Adrenal gland (tissue), 19 donors: ENCODE measurements around the gene TRIM73. TPM values are rescaled to one million over a fixed set of nuclear protein-coding genes. Genes with fewer than 3 reads are reported as not detected.
"Not testable (repeated sequence)": the region's sequence is repeated elsewhere in the genome, so short reads cannot be mapped to it uniquely, and the experiment has no call there.

Experiments used
- DNase-seq, 7 donors: peaks; one replicate each; pipeline ENCODE4 v3.0.0-alpha.2; 2019 to 2020
- H3K27ac ChIP-seq, 5 donors: fragments of 200-600 bp; sonication (generic) in 4 of 5; 1 replicate in 3 of 5; 2 replicates in 2 of 5; pipeline versions ENCODE4 v1.5.1 to v1.8.0; 2016 to 2020; ENCODE audit warnings: mild to moderate bottlenecking in 1 of 5
- H3K27me3 ChIP-seq: fragments of 200-600 bp; 2 replicates; pipeline ENCODE4 v1.8.0; 2021
- H3K36me3 ChIP-seq, 2 donors: fragments of 200-600 bp; replicated peaks in 1 of 2; 1 replicate in 1 of 2; 2 replicates in 1 of 2; pipeline versions ENCODE4 v1.5.1 to v1.8.0; 2018 to 2022
- H3K4me1 ChIP-seq, 2 donors: fragments of 200-600 bp; replicated peaks in 1 of 2; 1 replicate in 1 of 2; 2 replicates in 1 of 2; pipeline versions ENCODE4 v1.5.1 to v1.8.0; 2018 to 2021
- H3K4me3 ChIP-seq, 4 donors: fragments of 200-600 bp; sonication (generic) in 3 of 4; one replicate each; pipeline ENCODE4 v1.5.1; 2016 to 2018
- H3K9me3 ChIP-seq, 3 donors: fragments of 200-600 bp; sonication (generic) in 1 of 3; replicated peaks in 1 of 3; 1 replicate in 2 of 3; 2 replicates in 1 of 3; pipeline versions ENCODE4 v1.5.1 to v1.8.0; 2016 to 2021
- POLR2A ChIP-seq, 2 donors: fragments of 450-650 bp; IDR thresholded peaks; one replicate each; pipeline ENCODE4 v1.6.1; 2017; ENCODE audit warnings: antibody characterized with exemption in 2 of 2, mild to moderate bottlenecking in 2 of 2, moderate library complexity in 1 of 2
- WGBS, 4 donors: extraction: QIAGEN DNeasy Blood & Tissue Kit in 2 of 4; methylation state at CpG; one replicate each; pipeline versions ENCODE4 v1.1.5 to v1.1.7; 2013 to 2017; 5-methylcytosine and 5-hydroxymethylcytosine counted together
- intact Hi-C, 2 donors: fragments of 100-400 bp; cut with DNase I; formaldehyde crosslinking; loops; one replicate each; pipeline versions ENCODE4 v1.14.1 to v1.15.0; 2022 to 2023
- long read RNA-seq, 10 donors: library from polyadenylated mRNA in 3 of 10; unstranded in 2 of 10; stranded (forward) in 1 of 10; transcript quantifications; one replicate each; pipeline ENCODE4 v2.0.0 and lab custom pipeline, GENCODE V29; 2021 to 2026
- polyA plus RNA-seq, 3 donors: library from polyadenylated mRNA; stranded (reverse); fragments of 200-250 nt in 2 of 3; fragments of 350-450 nt in 1 of 3; fragmentation: Illumina TruSeq in 1 of 3; extraction: RNeasy Lipid Tissue Mini Kit (QIAGEN cat#74804) in 1 of 3; gene quantifications; one replicate each; pipeline ENCODE4 v1.2.3, GENCODE V29; 2013 to 2014
- total RNA-seq, 9 donors: library from RNA; depleted of rRNA in 4 of 9; stranded (reverse); fragments of >200 nt in 4 of 9; fragments of 120-200 nt in 1 of 9; fragmentation: NEBNext Ultra II Directional in 1 of 9; extraction: Animal tissue kit (Norgen Biotek cat#: 25700) in 1 of 9; gene quantifications; one replicate each; pipeline versions ENCODE4 v1.1.0 to v1.2.4, GENCODE V29; 2013 to 2023
- donor health status: healthy with polysubstance abuse.
- donor health status: Bipolar disorder and iron deficiency.
- donor health status: DM: yes; HTN: yes; CAD: no.
- donor health status: DM: no; HTN: no; CAD: no.
- donor health status: DM: no; HTN: no; CAD: no.
- donor health status: DM: yes; HTN: yes; CAD: no.

The TRIM73 gene
- total RNA-seq (10 to 100 TPM in 1 of 9 donors, 1 to 10 TPM in 8; 1.9 to 10.1 (median 7.3) TPM), polyA plus RNA-seq (10 to 100 TPM in 1 of 3 donors, 1 to 10 TPM in 1, under 1 TPM in 1; 0.13 to 22.6 (median 6.1) TPM)
- long read RNA-seq, donor 1, partial matches to known transcripts: 0 of 2 reads
- long read RNA-seq, donor 1, other reads (novel, unspliced or antisense): 0 of 2 reads
- long read RNA-seq, donor 2, partial matches to known transcripts: 0 of 1 reads
- long read RNA-seq, donor 2, other reads (novel, unspliced or antisense): 0 of 1 reads
- long read RNA-seq, donor 3: 0 reads
- long read RNA-seq, donor 4, partial matches to known transcripts: 0 of 4 reads
- long read RNA-seq, donor 4, other reads (novel, unspliced or antisense): 4 of 4 reads
- long read RNA-seq, donor 5, partial matches to known transcripts: 0 of 5 reads
- long read RNA-seq, donor 5, other reads (novel, unspliced or antisense): 4 of 5 reads
- long read RNA-seq, donor 6, partial matches to known transcripts: 0 of 2 reads
- long read RNA-seq, donor 6, other reads (novel, unspliced or antisense): 2 of 2 reads
- long read RNA-seq, donor 7, partial matches to known transcripts: 0 of 1 reads
- long read RNA-seq, donor 7, other reads (novel, unspliced or antisense): 0 of 1 reads
- long read RNA-seq, donor 8: 0 reads
- long read RNA-seq, donor 9: 0 reads
- long read RNA-seq, donor 10, partial matches to known transcripts: 7 of 7 reads
- long read RNA-seq, donor 10, other reads (novel, unspliced or antisense): 0 of 7 reads

GRCh38 chr7:75395329-75395728 lies at the start of gene TRIM73:
Gene TRIM73, plus strand, starts transcription at chr7:75395629. Its CDS starts 3,305 bp downstream, at chr7:75398934.
- DNase-seq, intact Hi-C loops, H3K4me3 ChIP-seq, H3K27me3 ChIP-seq, H3K9me3 ChIP-seq, H3K27ac ChIP-seq, H3K36me3 ChIP-seq, H3K4me1 ChIP-seq: not testable (repeated sequence)
- WGBS, 4 donors: 10 to 12% methylated on average over 7 to 10 of the region's 34 CpGs; no CpG with 5 or more reads in 2 of the 4 donors

- intact Hi-C loops, H3K27me3 ChIP-seq, H3K4me3 ChIP-seq, H3K9me3 ChIP-seq, H3K4me1 ChIP-seq, H3K36me3 ChIP-seq: not testable (repeated sequence)
- 0% methylated on average over 10 to 31 of the region's 70 CpGs; no CpG with 5 or more reads in 2 of the 4 donors for whole genome bisulfite sequencing, 4 donors
- TF ChIP-seq POLR2A (IDR thresholded peaks at IDR 0.05): peak in 1 of 2 donors; percentile 30
- H3K27ac ChIP-seq: peak overlapping the region in 1 of 5 donors; percentile 60
- DNase-seq: peak in 5 of 7 donors; percentile 6 to 52 (median 18)
These were observed 36.5 kb upstream of the TRIM73 start for GRCh38 chr7:75358671-75359541.

- H3K9me3 ChIP-seq, intact Hi-C loops, H3K4me1 ChIP-seq, H3K4me3 ChIP-seq, H3K27ac ChIP-seq, H3K36me3 ChIP-seq, H3K27me3 ChIP-seq: not testable (repeated sequence)
- WGBS, 4 donors: no CpG with 5 or more reads among the region's 29 CpGs
- DNase-seq: peak in 2 of 7 donors; percentile 0 to 13
These were observed 35.9 kb upstream of the TRIM73 start for GRCh38 chr7:75359542-75359848.

- H3K9me3 ChIP-seq, H3K4me1 ChIP-seq, H3K36me3 ChIP-seq, H3K27me3 ChIP-seq, H3K4me3 ChIP-seq, DNase-seq, intact Hi-C loops, H3K27ac ChIP-seq: not testable (repeated sequence)
- no CpG with 5 or more reads among the region's 3 CpGs for WGBS, 4 donors
These were observed 31.4 kb upstream of the TRIM73 start for GRCh38 chr7:75364079-75364478.

- H3K36me3 ChIP-seq, H3K27ac ChIP-seq, intact Hi-C loops, H3K9me3 ChIP-seq, H3K27me3 ChIP-seq, H3K4me1 ChIP-seq, DNase-seq, H3K4me3 ChIP-seq: not testable (repeated sequence)
- no CpG with 5 or more reads among the region's 5 CpGs for WGBS, 4 donors
These were observed 28.8 kb upstream of the TRIM73 start for GRCh38 chr7:75366643-75367042.

GRCh38 chr7:75367313-75367712 lies 28.1 kb upstream of the TRIM73 start:
- DNase-seq, intact Hi-C loops, H3K4me3 ChIP-seq, H3K9me3 ChIP-seq, H3K27ac ChIP-seq, H3K4me1 ChIP-seq, H3K27me3 ChIP-seq, H3K36me3 ChIP-seq: not testable (repeated sequence)
- no CpG with 5 or more reads among the region's 9 CpGs for WGBS, 4 donors

- H3K27me3 ChIP-seq, intact Hi-C loops, H3K9me3 ChIP-seq, DNase-seq, H3K36me3 ChIP-seq, H3K4me3 ChIP-seq, H3K4me1 ChIP-seq, H3K27ac ChIP-seq: not testable (repeated sequence)
- no CpG with 5 or more reads among the region's 4 CpGs for WGBS, 4 donors
These were observed 21.3 kb upstream of the TRIM73 start for GRCh38 chr7:75374144-75374518.

GRCh38 chr7:75374519-75375317 lies 20.7 kb upstream of the TRIM73 start:
- H3K27me3 ChIP-seq, H3K27ac ChIP-seq, intact Hi-C loops, H3K4me1 ChIP-seq, H3K4me3 ChIP-seq, H3K9me3 ChIP-seq, H3K36me3 ChIP-seq: not testable (repeated sequence)
- WGBS, 4 donors: no CpG with 5 or more reads among the region's 17 CpGs
- DNase-seq: peak in 1 of 7 donors; percentile 0

GRCh38 chr7:75393194-75393593 lies 2.2 kb upstream of the TRIM73 start:
- H3K4me1 ChIP-seq, H3K36me3 ChIP-seq, H3K27me3 ChIP-seq, H3K9me3 ChIP-seq, H3K4me3 ChIP-seq, H3K27ac ChIP-seq, intact Hi-C loops, DNase-seq: not testable (repeated sequence)
- no CpG with 5 or more reads among the region's 6 CpGs for WGBS, 4 donors

GRCh38 chr7:75397865-75398264 lies 2.4 kb downstream of the TRIM73 start:
- H3K27ac ChIP-seq, H3K9me3 ChIP-seq, DNase-seq, H3K27me3 ChIP-seq, H3K4me1 ChIP-seq, H3K36me3 ChIP-seq, intact Hi-C loops, H3K4me3 ChIP-seq: not testable (repeated sequence)
- no CpG with 5 or more reads among the region's 2 CpGs for WGBS, 4 donors
